Progenitor cell of endocrine pancreas (in vitro differentiated cells): ENCODE results near the gene STARD13. TPM values are rescaled to one million over a fixed set of nuclear protein-coding genes. Genes with fewer than 3 reads are reported as not detected.

Experiments
- DNase-seq: peaks from one replicate; pipeline ENCODE4 v3.0.0; 2021; ENCODE audit warnings: low spot score; ENCODE audit not compliant: unreplicated experiment
- H3K27ac Mint-ChIP-seq: 2 replicates; pipeline ENCODE4 v1.8.0; 2021; ENCODE audit warnings: mild to moderate bottlenecking, moderate library complexity, mixed read lengths
- H3K27me3 Mint-ChIP-seq: 2 replicates; pipeline ENCODE4 v1.8.0; 2021; ENCODE audit warnings: mixed read lengths
- H3K36me3 Mint-ChIP-seq: 2 replicates; pipeline ENCODE4 v1.8.0; 2022; ENCODE audit warnings: mixed read lengths; ENCODE audit not compliant: insufficient read depth
- H3K4me1 Mint-ChIP-seq: 2 replicates; pipeline ENCODE4 v1.8.0; 2021; ENCODE audit warnings: low read depth, mixed read lengths
- H3K4me3 Mint-ChIP-seq: 2 replicates; pipeline ENCODE4 v1.8.0; 2021; ENCODE audit warnings: low read depth, mild to moderate bottlenecking, moderate library complexity, mixed read lengths
- H3K9me3 Mint-ChIP-seq: 2 replicates; pipeline ENCODE4 v1.8.0; 2021; ENCODE audit warnings: low read depth, mixed read lengths
- CTCF ChIP-seq: fragments of 200-600 bp; sonication (generic); IDR thresholded peaks from one replicate; pipeline ENCODE4 v1.5.0; 2021; ENCODE audit warnings: antibody characterized with exemption, mild to moderate bottlenecking; ENCODE audit not compliant: unreplicated experiment
- total RNA-seq: library from RNA; stranded (reverse); gene quantifications from 2 replicates; pipeline ENCODE4 v1.2.1, GENCODE V29; 2021

The STARD13 gene
- total RNA-seq, 1 donor from 2014 or later = 11.7 TPM

GRCh38 chr13:33123066-33123859, 162.3 kb downstream of the STARD13 start:
- no peak overlapping the region for H3K4me3 Mint-ChIP-seq

GRCh38 chr13:33119856-33120543, 165.6 kb downstream of the STARD13 start:
- Mint-ChIP-seq H3K27me3 (peaks cover 17% of the 10 kb centered on the region), H3K36me3 (peaks cover 8% of the 10 kb centered on the region), H3K9me3 (no peaks in the 10 kb centered on the region), H3K4me1 (peaks cover 13% of the 10 kb centered on the region), H3K27ac (no peak overlapping the region), H3K4me3 (no peak overlapping the region)
- no peak for DNase-seq
- TF ChIP-seq CTCF = no peak

More at GRCh38 chr13:33123066-33123859, 162.3 kb downstream of the STARD13 start:
- no peak for DNase-seq
- Mint-ChIP-seq H3K27me3 (peaks cover 8% of the 10 kb centered on the region), H3K27ac (no peak overlapping the region), H3K36me3 (peaks cover 6% of the 10 kb centered on the region), H3K4me1 (peaks cover 12% of the 10 kb centered on the region), H3K9me3 (no peaks in the 10 kb centered on the region)
- TF ChIP-seq CTCF = no peak

DNA sequence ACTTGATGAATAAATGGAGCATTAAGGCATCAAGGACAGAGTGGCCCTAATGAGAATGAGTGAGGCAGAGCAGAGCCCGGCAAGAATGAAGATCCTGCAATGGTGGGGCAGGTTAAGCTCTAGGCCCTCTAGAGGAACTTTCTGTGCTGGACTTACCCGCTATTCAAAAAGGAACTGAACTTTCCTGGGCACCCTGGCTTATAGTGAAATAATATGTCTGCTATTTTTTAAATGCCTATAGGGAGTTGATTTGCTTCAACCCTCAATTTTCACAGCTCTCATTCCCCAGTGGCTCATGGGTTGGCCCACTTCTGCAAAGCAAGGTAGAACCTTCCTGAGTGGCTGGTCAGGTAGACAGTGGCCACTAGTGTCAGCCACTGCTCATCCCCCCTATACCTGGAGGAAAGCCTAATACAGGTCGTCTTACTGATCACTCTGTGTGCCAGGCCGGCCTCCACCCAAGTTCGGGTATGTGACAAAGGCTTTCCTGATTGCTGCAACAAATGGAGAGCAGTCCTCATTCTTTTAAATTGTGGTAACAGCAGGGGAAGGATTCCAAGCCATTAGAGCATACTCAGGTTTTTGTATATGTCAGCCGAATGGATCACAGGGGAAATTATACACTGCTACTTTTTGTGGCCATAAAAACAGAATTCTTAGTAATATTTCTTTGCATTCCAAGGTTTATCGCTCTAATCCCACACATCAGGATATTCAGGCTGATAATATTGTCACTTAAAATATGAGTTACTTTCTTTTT, 166.4 kb downstream of the STARD13 start:
- no peak overlapping the region for H3K4me3 Mint-ChIP-seq
- no peaks in the 10 kb centered on the region for H3K9me3 Mint-ChIP-seq
- TF ChIP-seq CTCF = no peak
- H3K4me1 Mint-ChIP-seq = peaks cover 13% of the 10 kb centered on the region
- H3K27me3 Mint-ChIP-seq = peaks cover 23% of the 10 kb centered on the region
- peaks cover 10% of the 10 kb centered on the region for H3K36me3 Mint-ChIP-seq
- no peak overlapping the region for H3K27ac Mint-ChIP-seq
- no peak for DNase-seq

GRCh38 chr13:33116321-33117010, 169.1 kb downstream of the STARD13 start:
- Mint-ChIP-seq H3K4me3 (no peak overlapping the region), H3K27ac (no peak overlapping the region), H3K4me1 (peaks cover 17% of the 10 kb centered on the region), H3K27me3 (peaks cover 26% of the 10 kb centered on the region), H3K36me3 (peaks cover 11% of the 10 kb centered on the region), H3K9me3 (no peaks in the 10 kb centered on the region)
- DNase-seq = no peak
- no peak for TF ChIP-seq CTCF

DNA sequence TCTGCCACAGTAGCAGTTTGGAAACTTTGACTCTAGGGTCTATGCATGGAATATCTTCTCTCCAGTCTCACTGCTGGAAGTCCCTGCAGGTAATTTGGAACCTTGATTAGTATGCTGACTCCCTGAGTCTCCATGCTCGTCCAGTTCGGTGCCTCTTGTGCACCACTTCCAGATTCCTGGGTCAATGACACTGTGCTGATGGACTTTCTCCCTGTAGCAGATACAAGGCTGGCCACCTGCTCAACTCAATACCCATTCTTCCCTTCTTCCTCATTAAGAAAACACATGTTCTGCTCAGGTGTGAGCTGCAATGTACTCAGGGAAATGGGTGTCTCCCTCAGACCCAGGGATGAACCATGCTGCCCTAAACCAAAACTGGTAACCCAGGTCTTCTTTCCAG, 170.3 kb downstream of the STARD13 start:
- no peak for DNase-seq
- H3K4me3 Mint-ChIP-seq = no peak overlapping the region
- H3K36me3 Mint-ChIP-seq = peaks cover 12% of the 10 kb centered on the region
- H3K27me3 Mint-ChIP-seq = peaks cover 26% of the 10 kb centered on the region
- TF ChIP-seq CTCF = no peak
- no peak overlapping the region for H3K27ac Mint-ChIP-seq
- H3K9me3 Mint-ChIP-seq = no peaks in the 10 kb centered on the region
- H3K4me1 Mint-ChIP-seq = peaks cover 18% of the 10 kb centered on the region
